Omental fat pad (tissue), 4 donors: ENCODE data around the gene UBL4B. TPM values are rescaled to one million over a fixed set of nuclear protein-coding genes. Genes with fewer than 3 reads are reported as not detected.
A peak's percentile ranks its signal among the peaks of the same experiment; 100 is the strongest.

Experiments used
- ATAC-seq: fragments of 150-250 bp; one replicate; pipeline ENCODE4 v1.9.1; 2016; ENCODE audit warnings: mild to moderate bottlenecking, moderate library complexity; ENCODE audit not compliant: low FRiP score
- DNase-seq: peaks from one replicate; pipeline ENCODE4 v3.0.0-alpha.2; 2019; ENCODE audit warnings: low spot score
- CTCF ChIP-seq, 3 donors: fragments of 450-650 bp; IDR thresholded peaks; one replicate each; pipeline ENCODE4 v1.5.1; 2016 to 2017; ENCODE audit warnings: antibody characterized with exemption in 3 of 3, mild to moderate bottlenecking in 3 of 3, moderate library complexity in 2 of 3
- total RNA-seq, 4 donors: library from RNA; depleted of rRNA; stranded (reverse); fragments of >200 nt; gene quantifications; one replicate each; pipeline ENCODE4 v1.1.0, GENCODE V29; 2016

Gene UBL4B
- total RNA-seq, 4 donors from 2014 or later, result 0.46 to 0.63 TPM; not detected in 2

DNA sequence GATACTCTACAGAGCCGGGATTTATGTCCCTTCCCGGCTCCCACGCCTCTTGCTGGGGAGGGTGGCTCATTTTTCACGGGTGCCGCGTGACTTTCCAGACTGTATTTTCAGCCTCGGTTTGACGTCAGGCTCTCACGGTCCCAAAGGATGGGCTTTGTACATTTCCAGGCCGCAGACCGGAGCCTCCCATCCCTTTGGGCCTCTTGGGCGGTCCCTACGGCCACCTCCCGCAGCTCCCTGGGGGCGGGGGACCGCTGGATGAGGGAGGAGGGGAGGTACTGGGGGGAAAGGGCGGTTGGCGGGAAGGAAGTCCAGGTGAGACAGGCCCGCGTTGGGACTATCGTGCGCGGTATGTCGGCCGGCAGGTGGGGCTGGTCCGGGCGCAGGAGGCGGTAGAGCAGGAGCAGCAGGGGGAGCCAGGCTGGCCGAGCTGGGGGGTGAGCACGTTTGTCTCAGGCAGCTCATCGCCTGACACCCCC, 17.9 kb downstream of the UBL4B start:
- ATAC-seq (peak; percentile 34), DNase-seq (peak; percentile 34)
- no peak for TF ChIP-seq CTCF (IDR thresholded peaks at IDR 0.05)

GRCh38 chr1:110130989-110131388, 18.7 kb downstream of the UBL4B start:
- ATAC-seq (no peak), DNase-seq (no peak)
- TF ChIP-seq CTCF (IDR thresholded peaks at IDR 0.05), result no peak

- no peak for TF ChIP-seq CTCF (IDR thresholded peaks at IDR 0.05)
- DNase-seq, result no peak
- ATAC-seq, result no peak
These were observed 20.4 kb downstream of the UBL4B start for GRCh38 chr1:110132682-110133081.

DNA sequence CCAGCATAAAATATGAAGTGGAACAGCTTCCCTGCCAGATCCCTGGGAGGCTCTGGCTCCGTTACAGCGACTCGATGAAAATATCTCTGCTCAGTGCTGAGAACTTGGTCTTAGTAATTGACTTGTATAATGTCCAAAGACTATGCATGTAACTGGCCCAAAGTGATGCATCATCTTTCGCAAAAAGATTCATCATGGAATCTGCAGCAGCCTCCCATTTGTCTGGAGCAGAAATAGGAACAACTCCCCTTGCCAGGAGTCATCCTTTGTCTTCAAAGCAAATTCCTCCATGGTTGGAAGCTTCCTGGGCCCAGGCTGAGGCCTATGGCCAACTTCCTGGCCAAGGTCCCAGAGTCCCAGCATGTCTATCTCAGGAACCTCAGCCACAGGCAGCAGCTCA, 21.2 kb downstream of the UBL4B start:
- no peak for TF ChIP-seq CTCF (IDR thresholded peaks at IDR 0.05)

GRCh38 chr1:110134050-110134595, 21.9 kb downstream of the UBL4B start:
- DNase-seq, result no peak
- no peak for TF ChIP-seq CTCF (IDR thresholded peaks at IDR 0.05)
- ATAC-seq, result no peak

More for the DNA sequence above, 21.2 kb downstream of the UBL4B start:
- ATAC-seq, result no peak
- no peak for DNase-seq

DNA sequence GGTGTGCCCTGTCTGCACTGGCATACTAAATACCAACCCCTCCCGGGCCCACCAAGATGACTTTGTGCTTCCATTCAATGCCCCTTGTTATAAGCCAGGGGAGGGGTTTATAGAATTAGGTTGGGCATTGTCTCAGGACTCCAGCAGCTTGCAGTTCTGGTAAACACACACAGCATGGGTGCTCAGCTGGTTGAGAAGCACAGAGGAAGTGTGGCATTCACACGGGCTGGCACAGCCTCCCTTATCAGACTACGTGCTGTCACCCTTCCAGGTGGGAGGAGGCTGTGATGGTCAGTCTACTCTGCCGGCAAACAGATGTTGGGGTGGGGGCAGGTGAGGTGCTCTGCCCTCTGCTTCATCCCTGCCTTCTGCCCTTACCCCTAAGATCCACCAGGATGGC, 23.0 kb downstream of the UBL4B start:
- no peak for ATAC-seq
- no peak for DNase-seq
- no peak for TF ChIP-seq CTCF (IDR thresholded peaks at IDR 0.05)

DNA sequence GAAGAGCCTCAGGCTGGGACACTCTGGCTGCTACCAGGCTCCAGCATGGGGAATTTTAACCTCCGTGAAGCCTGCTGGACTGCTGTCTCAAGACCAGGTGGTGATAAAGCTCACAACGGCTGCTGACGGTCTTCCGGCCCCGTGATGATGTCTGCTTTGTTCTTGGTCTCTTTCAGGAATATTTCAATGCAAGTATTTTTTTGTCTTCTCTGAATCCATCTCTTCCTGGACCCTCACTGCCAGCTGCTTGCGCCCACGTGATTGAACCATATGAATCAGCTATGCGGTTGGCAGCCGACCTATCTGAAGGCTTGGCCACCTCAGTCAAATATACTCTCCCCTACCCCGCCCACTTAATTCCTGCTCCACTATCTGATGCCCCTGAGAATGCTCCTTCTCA, 23.4 kb downstream of the UBL4B start:
- TF ChIP-seq CTCF (IDR thresholded peaks at IDR 0.05), result no peak
- ATAC-seq (no peak), DNase-seq (no peak)
